Amniotic epithelial cell (primary cell): ENCODE measurements around the gene SYCP2.

Experiments
- DNase-seq: peaks from one replicate; pipeline ENCODE4 v3.0.0-alpha.2; 2010; ENCODE audit warnings: low read depth

Gene SYCP2

DNA sequence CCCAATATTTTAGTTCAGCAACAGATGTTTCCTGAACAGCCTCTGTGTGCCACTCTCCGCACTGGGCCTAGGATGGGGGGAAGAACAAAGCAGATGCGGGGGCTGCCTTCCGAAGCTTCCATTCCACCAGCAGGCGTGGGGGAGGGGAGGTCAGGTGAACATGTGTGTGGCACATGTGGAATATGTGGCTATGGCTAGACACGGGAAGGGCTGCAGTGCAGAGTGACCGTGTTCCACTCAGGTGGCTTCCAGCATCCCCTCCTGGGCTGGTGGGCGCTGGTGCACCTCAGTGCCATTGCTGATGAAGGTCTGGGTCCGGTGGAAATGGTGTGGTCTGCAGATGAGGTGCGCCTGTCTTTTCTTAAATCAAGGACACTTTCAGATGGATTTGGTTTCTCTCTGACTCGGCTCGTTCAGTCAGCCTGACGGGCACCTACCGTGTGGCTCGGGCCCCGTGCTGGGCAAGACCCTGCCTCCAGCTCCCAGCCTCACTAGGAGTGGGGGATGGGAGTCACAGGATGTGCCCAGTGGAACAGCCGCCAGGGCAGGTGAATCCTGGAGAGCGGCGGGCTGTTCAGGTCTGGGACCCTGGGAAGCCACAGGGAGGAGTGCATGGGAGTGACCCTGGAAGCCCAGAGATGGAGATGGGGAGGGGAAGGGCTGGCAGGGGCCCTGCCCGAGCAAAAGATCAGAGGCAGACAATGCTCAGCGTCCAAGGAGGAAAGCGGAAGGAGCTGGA, 111.0 kb downstream of the SYCP2 start:
- no peak for DNase-seq

DNA sequence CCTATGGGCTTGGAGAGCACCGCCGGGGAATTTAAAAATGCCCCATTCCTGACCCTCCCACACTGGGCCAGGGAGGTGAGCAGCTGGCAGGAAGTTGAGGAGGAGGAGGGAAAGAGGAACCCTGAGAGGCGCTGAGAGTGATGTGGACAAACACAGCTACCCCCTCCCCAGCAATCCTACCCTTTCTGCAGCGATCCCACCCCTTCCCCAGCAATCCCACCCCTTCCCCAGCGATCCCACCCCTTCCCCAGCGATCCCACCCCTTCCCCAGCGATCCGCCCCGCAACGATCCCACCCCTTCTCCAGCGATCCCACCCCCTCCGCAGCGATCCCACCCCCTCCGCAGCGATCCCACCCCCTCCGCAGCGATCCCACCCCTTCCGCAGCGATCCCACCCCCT, 111.6 kb downstream of the SYCP2 start:
- DNase-seq, result no peak

DNA sequence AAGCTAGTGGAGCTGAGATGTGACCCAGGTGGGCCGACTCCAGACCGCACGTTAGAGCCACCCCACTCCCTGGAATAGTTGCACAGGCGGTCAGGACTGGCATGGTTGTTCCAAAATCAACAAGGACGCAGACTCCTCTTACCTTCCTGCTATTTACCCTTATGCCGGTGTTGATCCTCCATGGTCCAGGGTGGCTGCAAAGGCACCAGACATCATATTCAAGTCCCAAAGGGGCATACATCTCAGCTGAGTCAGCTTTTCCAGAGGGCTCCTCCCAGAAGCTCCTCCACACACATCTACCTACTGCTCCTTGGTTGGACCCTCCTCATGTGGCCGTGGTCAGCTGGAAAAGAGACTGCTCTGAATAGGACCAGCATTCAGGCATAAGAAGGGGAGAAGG, 112.2 kb downstream of the SYCP2 start:
- DNase-seq, result no peak

DNA sequence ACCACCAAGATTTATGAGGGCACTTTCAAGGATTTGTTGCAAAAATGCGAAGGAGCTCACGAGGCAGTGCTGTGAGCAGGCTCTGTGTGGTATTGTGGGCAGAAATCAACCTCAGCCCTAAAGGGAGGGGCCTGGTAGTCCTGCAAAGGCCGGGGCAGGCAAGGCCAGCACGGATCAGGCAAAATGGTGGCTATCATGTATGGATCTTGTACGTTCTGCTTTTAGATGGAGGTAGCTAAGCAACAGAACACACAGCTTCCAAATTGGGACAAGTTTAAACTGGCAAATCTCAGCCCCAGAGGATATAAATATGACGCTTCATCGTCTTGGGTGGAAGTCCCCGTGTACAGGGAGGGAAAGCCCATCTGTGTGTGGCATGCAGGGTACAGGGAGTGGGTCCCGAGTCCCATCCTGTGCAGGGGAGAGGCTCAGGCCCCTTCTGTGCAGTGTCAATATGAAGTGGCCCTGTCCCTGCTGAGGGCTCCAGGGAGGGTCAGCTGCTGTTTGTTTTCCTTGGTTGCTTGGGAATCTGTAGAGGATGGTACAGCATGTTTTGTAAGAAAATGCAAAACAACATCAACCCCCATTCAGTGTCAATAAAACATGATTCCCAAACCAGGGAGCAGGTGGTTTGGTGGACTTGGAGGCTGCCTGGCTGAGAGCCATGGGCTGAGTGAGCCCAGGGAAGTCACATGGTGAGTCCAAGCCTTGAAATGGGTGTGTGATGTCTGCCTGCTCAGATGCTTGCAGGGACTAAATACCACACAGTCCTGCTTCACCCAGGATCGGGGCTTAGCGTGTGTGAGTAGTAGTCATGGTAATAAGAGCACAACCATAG, 113.0 kb downstream of the SYCP2 start:
- DNase-seq, result no peak

DNA sequence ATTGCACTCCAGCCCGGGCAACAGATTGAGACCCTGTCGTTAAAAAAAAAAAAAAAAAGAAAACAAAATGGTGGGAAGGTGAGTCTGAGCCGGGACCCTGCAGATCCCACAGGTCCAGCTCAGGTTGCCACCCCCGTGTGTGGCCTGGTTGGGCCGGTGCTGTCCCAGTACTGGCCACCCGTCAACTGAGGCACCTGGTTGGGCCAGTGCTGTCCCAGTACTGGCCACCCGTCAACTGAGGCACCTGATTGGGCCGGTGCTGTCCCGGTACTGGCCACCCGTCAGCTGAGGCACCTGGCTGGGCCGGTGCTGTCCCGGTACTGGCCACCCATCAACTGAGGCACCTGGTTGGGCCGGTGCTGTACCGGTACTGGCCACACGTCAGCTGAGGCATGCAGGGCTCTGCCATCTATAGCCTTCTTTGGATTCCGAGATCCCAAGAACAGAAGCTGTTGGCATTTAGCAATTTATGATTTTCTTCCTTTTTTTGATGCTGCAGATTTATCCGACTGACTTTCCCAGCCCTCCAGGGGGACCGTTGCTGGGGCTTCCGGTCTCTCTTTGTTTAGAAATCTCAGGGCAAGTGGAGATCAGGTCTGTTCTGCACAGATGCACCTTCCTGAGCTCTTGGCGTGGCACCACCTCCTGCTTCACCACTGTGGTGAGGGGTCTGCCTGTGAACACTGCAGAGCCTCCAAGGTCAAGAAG, 113.8 kb downstream of the SYCP2 start:
- no peak for DNase-seq

DNA sequence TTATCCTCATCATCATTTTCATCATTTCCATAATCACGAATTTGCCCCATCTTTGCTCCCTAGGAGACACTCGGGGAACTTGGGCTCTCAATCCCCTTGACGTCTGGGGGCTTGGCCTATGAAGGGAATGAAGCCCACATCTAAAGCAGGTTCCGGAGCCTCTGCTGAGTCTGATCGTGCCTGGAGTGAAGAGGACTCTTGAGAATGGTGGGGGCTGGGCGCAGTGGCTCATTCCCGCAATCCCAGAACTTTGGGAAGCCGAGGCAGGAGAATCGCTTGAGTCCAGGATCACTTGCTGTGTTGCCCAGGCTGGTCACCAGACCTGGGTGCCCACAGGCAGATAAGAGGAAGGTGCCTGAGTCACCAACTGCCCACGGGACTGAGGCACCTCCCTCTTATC, 114.5 kb downstream of the SYCP2 start:
- no peak for DNase-seq

DNA sequence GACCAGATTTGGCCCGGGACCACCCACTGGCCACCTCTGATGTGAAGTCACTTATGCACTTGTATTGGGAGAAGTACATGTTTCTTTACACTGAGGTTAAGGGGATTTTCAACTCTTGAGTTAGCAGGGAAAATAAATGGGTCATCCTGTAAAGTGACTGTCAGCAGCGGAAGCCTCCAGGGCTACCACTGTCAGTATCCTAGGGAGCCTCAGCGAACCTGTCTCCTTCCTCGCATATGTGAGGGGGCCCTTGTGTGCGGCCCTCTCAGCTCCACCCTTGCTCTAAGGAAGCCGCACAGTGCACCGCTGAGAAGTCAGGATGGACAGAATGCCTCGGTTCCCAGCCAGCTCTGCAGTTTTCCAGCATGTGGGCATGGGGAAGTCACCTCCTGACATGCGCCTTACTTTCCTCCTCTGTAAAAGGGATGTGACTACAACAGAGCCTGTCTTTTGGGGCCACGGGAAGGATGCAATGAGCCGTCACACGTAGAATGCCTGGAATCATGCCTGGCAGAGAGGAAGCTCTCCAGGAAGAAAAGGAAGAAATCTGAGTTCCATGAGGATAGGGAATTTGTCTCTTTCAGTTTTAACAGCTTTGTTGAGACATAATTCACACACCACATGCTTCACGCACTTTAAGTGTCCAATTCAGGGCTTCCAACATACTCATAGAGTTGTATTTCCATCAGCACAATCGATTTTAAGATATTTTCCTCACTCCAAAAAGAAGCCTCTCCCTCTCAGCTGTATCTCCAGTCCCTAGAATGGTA, 115.4 kb downstream of the SYCP2 start:
- no peak for DNase-seq

DNA sequence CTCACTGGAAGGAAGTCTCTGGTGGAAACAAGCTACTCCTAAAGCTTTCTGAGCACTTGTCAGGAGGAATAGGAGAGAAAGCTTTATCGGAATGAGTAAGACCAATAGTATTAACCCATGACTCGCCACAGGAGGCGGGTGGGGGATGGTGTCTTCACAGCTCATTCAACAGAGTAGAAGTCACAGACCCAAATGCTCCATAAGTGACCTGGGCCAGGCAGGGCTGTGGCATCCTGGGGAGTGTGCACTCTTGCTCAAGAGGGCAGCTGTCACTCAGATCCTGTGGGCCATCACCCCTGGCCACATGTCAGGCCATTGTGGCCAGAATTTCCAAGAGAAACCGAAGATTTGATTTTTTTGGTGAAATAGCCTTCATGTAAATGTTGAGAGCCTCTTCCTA, 116.0 kb downstream of the SYCP2 start:
- DNase-seq, result no peak

DNA sequence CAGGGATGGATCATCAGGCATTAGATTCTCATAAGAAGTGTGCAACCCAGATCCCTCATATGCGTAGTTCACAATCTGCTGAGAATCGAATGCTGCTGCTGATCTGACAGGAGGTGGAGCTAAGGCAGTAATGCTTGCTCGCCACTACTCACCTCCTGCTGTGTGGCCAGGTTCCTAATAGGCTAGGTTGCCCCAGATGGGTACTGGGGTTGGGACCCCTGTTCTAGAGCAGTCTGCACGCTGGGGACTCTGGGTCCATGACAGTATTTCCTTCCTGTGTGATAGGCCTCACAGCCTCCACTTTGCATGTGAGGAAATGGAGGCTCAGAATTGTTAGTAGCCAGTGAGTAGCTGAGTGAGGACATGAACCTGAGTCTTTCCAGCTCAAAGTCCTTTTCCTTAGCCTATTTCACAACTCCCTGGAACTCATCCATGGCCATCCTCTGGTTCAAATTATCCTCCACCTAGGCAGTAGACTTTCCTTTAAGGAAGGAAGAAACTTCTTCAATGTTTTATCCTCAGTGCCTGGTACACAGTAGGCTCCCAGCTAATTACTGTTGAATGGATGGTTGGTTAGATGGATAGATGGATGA, 117.2 kb downstream of the SYCP2 start:
- no peak for DNase-seq

DNA sequence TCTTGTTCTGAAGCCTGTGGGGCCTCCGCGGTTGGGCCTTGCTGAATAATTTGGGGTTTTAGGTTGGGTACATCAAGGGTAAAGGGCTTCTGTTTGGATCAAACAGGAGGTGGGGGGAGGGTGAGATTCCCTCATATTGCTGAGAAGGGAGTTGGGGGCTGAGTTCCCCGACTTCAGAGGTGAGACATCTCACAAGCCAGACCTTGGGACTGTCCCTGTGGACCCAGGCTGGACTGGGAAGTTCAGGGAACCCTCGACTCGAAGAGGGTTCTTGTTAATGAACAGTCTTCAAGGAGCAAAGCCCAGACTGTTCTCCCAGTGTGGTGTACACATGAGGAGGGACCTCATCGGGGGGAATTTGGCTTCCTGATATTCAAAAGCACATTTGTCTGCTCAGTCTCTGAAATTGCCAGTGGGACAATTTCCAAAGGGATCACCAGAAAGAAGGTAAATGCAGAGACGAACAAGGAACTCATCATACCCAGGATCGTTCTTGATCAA, 118.5 kb downstream of the SYCP2 start:
- DNase-seq, result no peak

DNA sequence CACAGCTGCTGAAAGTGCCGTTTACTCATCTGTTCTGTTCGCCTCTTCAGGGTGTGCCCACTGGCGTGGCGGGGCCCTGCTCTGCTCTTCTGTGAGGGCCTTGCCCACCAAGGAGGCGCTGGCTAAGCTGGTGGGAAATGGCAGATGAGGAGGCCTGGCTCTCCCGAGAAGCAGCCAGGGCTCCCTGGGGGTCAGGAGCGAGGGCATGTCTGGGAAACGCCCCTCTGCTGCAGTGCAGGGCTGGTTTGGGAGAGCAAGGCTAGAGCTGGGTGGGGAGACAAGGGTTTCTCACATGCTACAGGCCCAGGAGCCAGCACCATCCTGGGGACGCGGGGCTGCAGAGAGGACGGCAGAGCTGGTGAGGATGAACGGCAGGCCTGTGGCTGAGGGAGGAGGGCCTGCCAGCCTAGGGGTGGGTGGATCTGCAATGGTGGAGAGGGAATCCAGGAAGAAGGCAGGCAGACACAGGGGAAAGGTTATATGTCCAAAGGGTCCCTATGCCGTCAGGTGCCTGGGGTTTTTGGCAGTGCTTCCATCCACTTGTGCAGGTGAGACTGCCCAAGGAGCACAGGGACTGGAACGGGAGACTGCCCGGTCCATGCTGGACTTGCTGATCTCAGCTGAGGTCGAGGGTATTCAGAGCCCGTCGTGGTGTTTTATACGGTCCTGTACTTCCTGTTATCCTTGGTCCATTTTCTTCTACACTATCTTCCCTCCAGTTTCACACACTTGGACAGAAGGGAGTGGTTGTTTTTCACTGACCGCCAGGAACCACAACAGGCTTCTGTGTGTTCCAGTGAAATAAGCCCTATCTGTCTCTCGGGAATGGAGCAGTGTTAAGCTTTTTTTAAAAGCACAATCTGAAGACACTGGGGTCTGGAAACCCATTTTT, 119.2 kb downstream of the SYCP2 start:
- DNase-seq, result no peak
